Activated CD4-positive, alpha-beta T cell treated with anti-CD3 and anti-CD28 coated beads for 36 hours (primary cell): ENCODE results near the gene TTC21A. TPM values are rescaled to one million over a fixed set of nuclear protein-coding genes. Genes with fewer than 3 reads are reported as not detected.

ENCODE experiments used
- ATAC-seq: fragments of 200-7000 bp; cut with Tn5 transposase; one replicate; pipeline ENCODE4 v1.10.0; 2021; ENCODE audit warnings: mild to moderate bottlenecking, moderate library complexity
- CTCF ChIA-PET: fragments of 350-600 bp; sonication (Branson Sonifier 250); formaldehyde crosslinking; loops from one replicate; lab custom pipeline; 2021; ENCODE audit warnings: antibody characterized with exemption; lab: Charles Lee
- POLR2A ChIA-PET: fragments of 350-600 bp; sonication (Branson Sonifier 250); formaldehyde crosslinking; loops from one replicate; lab custom pipeline; 2021; ENCODE audit warnings: antibody characterized with exemption, inconsistent platforms; lab: Charles Lee
- DNase-seq: peaks from one replicate; pipeline ENCODE4 v3.0.0-alpha.2; 2020
- H3K27ac Mint-ChIP-seq: one replicate; pipeline ENCODE4 v1.8.0; 2021; ENCODE audit warnings: mixed read lengths
- H3K27me3 Mint-ChIP-seq: one replicate; pipeline ENCODE4 v1.8.0; 2021; ENCODE audit warnings: mixed read lengths
- H3K36me3 Mint-ChIP-seq: one replicate; pipeline ENCODE4 v1.8.0; 2021; ENCODE audit warnings: low read depth, mixed read lengths
- H3K4me1 Mint-ChIP-seq: one replicate; pipeline ENCODE4 v1.8.0; 2021; ENCODE audit warnings: mixed read lengths
- H3K4me3 Mint-ChIP-seq: one replicate; pipeline ENCODE4 v1.8.0; 2021; ENCODE audit warnings: mild to moderate bottlenecking, moderate library complexity, mixed read lengths
- H3K9me3 Mint-ChIP-seq: one replicate; pipeline ENCODE4 v1.8.0; 2021; ENCODE audit warnings: low read depth, mixed read lengths
- intact Hi-C, 2 experiments: fragments of 100-400 bp; cut with DNase I in 1 of 2; cut with micrococcal nuclease in 1 of 2; formaldehyde crosslinking; loops; one replicate each; pipeline versions ENCODE4 v1.14.2 to v1.15.1; 2022 to 2024; cut with DNase I, micrococcal nuclease
- total RNA-seq, 2 experiments: library from RNA; stranded (reverse); gene quantifications; one replicate each; pipeline ENCODE4 v1.2.3, GENCODE V29; 2021

Gene TTC21A
- total RNA-seq, 2 experiments from 2014 or later = 1.8 to 2.3 TPM

DNA sequence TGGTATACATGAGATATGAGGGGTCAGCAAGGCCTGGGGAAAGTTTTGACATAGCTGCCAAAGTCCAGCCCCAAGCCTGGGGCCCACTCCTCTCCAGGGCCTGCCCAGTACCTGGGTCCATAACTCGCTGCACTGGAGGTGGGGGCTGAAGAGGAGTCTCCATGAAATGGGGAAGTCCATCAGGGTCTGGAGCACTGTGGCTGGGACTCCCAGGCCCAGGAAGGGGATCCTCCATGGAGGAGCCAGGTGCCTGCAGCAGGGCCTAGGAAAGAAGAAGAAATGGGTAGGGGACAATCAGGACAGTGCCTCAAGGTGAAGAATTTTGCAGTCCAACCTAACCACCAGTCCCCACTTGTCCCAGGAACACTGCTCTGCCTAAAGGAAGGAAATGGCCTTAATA lies 8.2 kb upstream of the TTC21A start:
- Mint-ChIP-seq H3K4me3 (no peak overlapping the region), H3K27me3 (no peaks in the 10 kb centered on the region), H3K9me3 (no peaks in the 10 kb centered on the region), H3K4me1 (peaks cover 2% of the 10 kb centered on the region), H3K36me3 (peaks cover 15% of the 10 kb centered on the region), H3K27ac (no peak overlapping the region)
- ATAC-seq = no peak
- DNase-seq = no peak
- POLR2A ChIA-PET = no interaction called here
- intact Hi-C loops = no loop called here
- CTCF ChIA-PET = no interaction called here

DNA sequence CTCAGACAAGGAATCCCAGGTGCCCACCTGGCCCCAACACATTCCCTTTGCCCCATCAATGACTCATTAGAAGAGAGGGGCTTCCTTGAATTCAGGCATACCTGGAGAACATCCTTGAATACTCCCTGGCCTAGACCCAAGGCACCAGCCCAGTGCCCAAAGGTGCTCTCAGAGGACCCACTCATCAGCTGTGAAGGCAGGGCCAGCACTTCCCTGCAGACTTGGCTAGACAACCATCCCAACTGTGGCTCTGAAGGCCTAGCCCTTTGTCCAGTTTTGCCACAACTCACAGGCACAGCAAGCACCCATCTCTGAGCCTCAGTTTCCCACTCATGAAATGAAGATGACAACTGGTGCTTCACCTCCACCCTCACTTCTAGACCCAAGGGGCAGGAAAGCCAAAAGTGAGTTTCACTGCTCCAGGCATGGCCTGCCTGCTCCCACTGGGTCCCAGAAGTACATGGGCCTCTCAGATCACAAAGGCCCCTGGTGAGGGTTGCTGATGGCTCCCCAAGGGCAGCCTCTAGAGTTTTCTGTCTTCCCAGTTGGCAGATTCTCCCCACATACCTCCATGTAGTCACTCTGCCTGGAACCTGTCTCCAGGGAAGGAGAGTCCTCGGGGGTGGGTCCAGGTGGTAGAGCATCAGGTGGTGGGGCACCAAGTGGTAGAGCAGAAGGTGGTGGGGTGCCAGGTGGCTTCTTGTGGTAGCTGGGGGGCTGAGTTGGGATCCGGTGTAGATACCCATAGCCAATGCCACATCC lies 7.6 kb upstream of the TTC21A start:
- Mint-ChIP-seq H3K4me1 (peaks cover 3% of the 10 kb centered on the region), H3K27me3 (no peaks in the 10 kb centered on the region), H3K27ac (no peak overlapping the region), H3K4me3 (no peak overlapping the region), H3K36me3 (peaks cover 11% of the 10 kb centered on the region), H3K9me3 (no peaks in the 10 kb centered on the region)
- intact Hi-C loops = loop anchor here in 1 of 2 experiments (2.0 to 10.0 kb wide), 2 partner anchors 189 to 285 kb away; partner anchors contain the start of gene SLC25A38
- DNase-seq = no peak
- POLR2A ChIA-PET = no interaction called here
- CTCF ChIA-PET = interaction anchor here (1.1 kb wide), 1 partner anchor 189 kb away, joined by 3 read pairs; no protein-coding TSS in a partner anchor
- ATAC-seq = no peak

DNA sequence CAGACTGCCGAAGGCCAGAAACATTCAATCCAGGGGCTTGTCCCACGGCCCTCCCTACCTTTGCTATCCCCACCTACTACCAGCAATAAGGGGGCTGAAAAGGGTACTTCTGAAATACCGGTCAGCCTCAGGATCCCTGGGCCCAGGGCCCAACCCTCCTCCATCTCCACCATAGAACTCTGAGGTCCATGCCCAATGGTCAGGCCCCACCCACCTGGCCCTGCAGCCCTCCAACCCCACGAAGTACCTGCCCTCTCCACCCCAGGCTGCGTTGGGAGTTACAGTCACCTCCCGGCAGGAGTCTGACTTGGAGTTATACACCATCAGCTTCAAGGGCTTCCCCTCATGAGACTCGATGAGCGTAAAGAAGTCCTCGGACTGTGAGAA lies 7.0 kb upstream of the TTC21A start:
- no peak for DNase-seq
- H3K36me3 Mint-ChIP-seq = peaks cover 6% of the 10 kb centered on the region
- CTCF ChIA-PET = interaction anchor here (1.1 kb wide), 1 partner anchor 188 kb away, joined by 3 read pairs; no protein-coding TSS in a partner anchor
- POLR2A ChIA-PET = no interaction called here
- intact Hi-C loops = loop anchor here in 1 of 2 experiments (2.0 to 10.0 kb wide), 2 partner anchors 188 to 284 kb away; partner anchors contain the start of gene SLC25A38
- no peaks in the 10 kb centered on the region for H3K9me3 Mint-ChIP-seq
- no peak overlapping the region for H3K27ac Mint-ChIP-seq
- peaks cover 9% of the 10 kb centered on the region for H3K4me1 Mint-ChIP-seq
- ATAC-seq = no peak
- H3K27me3 Mint-ChIP-seq = no peaks in the 10 kb centered on the region
- no peak overlapping the region for H3K4me3 Mint-ChIP-seq

DNA sequence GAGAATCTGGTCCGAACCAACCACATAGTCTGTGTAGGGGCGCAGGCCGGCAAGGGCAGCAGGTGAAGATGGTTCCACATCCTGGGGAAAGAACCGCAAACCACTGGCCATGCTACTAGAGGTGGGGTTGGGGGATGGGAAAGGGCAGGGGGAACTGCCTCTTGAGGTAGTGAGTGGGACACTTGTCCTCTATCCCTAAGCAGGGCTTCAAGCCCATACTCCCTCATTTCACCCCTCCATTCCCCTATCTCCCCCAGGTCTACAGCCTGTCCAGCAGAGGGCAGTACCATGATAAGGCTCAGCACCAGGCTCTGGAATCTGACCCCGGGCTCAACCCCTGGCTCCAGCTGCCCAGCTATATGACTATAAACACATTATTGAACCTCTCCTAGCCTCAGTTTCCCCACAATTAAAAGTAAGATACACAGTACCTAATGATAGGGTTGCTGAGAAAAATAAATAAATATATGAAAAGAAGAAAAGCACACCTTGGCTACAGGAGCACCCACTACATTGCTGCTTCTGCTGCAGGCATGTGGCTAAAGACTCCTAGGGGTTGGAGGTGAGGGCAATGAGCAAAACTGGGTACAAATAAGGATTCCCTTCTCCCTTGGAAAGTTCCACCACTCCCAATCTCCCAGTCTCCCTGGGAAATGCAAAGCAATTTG lies 6.3 kb upstream of the TTC21A start:
- intact Hi-C loops = loop anchor here (1.0 to 10.0 kb wide), 4 partner anchors 187 to 284 kb away; partner anchors contain the start of gene SLC25A38 (in 1 of the 2)
- Mint-ChIP-seq H3K27ac (no peak overlapping the region), H3K4me3 (no peak overlapping the region), H3K36me3 (peaks cover 6% of the 10 kb centered on the region), H3K9me3 (no peaks in the 10 kb centered on the region), H3K4me1 (peaks cover 16% of the 10 kb centered on the region), H3K27me3 (no peaks in the 10 kb centered on the region)
- ATAC-seq (peak; percentile 87), DNase-seq (peak; percentile 67)
- POLR2A ChIA-PET = no interaction called here
- CTCF ChIA-PET = interaction anchor here (0.6 to 2.0 kb wide), 3 partner anchors 14 to 277 kb away, joined by 3 to 8 read pairs (median 3); no protein-coding TSS in a partner anchor

DNA sequence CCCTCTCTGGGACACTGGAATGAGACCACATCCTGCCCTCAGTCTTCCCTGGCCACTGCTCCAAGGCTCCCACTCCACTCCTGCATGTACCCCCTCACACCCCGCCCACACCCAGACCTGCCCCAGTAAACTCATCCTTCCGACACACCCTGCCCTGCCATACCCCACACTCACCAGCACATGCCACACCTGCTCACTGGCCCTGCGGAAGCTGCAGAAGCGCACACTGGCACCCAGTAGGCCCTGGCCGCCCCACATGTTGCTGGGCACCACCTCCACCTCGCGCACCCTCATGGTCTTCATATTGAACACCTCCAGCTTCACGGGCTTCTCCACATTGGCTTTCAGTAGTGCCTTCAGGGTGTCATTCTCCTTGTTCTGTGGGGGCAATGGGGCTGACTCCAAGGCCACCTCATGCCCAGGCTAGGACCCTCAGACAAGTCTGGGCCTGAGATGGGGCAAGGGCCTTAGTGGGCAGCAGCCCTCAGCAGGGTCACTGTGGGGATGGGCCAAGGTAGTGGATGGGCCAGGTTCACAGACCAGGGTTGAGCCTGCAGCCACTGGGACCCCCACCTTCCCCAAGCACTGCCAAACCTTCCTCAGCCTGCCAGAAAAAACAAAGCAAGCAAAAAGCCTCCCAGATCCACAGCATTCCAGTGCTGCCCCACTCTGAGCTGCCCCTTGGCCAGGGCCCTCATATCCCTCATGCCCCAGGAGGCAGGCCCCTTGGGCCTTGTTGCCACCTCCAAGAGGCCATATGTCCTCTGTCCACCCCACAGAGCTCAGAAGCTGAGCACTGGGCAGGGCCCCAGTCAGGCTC lies 4.8 kb upstream of the TTC21A start:
- DNase-seq (no peak), ATAC-seq (no peak)
- H3K4me3 Mint-ChIP-seq = no peak overlapping the region
- peaks cover 24% of the 10 kb centered on the region for H3K4me1 Mint-ChIP-seq
- H3K36me3 Mint-ChIP-seq = peaks cover 1% of the 10 kb centered on the region
- intact Hi-C loops = loop anchor here in 1 of 2 experiments (10.0 kb wide), 1 partner anchor 282 kb away; the partner anchor contains the start of gene SLC25A38
- H3K27me3 Mint-ChIP-seq = no peaks in the 10 kb centered on the region
- no peaks in the 10 kb centered on the region for H3K9me3 Mint-ChIP-seq
- ChIA-PET POLR2A (no interaction called here), CTCF (interaction anchor here (0.9 to 2.0 kb wide), 2 partner anchors 13 to 185 kb away, joined by 3 to 8 read pairs; no protein-coding TSS in a partner anchor)
- peak overlapping the region; percentile 14 for H3K27ac Mint-ChIP-seq

DNA sequence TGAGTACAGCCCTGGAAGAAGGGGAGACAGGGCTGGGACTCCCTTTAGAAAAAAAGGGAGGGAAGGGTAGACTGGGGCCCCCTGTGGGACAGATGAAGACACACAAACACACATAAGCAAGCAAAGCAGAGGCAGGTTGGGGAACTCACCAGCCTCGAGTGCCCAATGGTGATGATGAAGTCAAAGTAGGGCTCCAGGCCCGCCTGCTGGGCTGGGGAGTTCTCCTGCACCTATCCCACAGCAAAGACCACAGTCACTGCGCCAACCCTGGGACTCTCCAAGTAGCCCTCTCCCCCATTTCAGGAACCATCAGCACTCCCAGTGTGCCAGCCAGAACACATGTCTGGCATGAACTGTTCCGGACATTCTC lies 4.2 kb upstream of the TTC21A start:
- intact Hi-C loops = loop anchor here in 1 of 2 experiments (10.0 kb wide), 1 partner anchor 281 kb away; the partner anchor contains the start of gene SLC25A38
- H3K36me3 Mint-ChIP-seq = peaks cover 1% of the 10 kb centered on the region
- H3K9me3 Mint-ChIP-seq = no peaks in the 10 kb centered on the region
- peaks cover 30% of the 10 kb centered on the region for H3K4me1 Mint-ChIP-seq
- H3K27me3 Mint-ChIP-seq = no peaks in the 10 kb centered on the region
- DNase-seq (peak; percentile 24), ATAC-seq (no peak)
- H3K27ac Mint-ChIP-seq = no peak overlapping the region
- POLR2A ChIA-PET = no interaction called here
- H3K4me3 Mint-ChIP-seq = no peak overlapping the region
- CTCF ChIA-PET = interaction anchor here (0.9 kb wide), 1 partner anchor 14 kb away, joined by 3 read pairs; no protein-coding TSS in a partner anchor

DNA sequence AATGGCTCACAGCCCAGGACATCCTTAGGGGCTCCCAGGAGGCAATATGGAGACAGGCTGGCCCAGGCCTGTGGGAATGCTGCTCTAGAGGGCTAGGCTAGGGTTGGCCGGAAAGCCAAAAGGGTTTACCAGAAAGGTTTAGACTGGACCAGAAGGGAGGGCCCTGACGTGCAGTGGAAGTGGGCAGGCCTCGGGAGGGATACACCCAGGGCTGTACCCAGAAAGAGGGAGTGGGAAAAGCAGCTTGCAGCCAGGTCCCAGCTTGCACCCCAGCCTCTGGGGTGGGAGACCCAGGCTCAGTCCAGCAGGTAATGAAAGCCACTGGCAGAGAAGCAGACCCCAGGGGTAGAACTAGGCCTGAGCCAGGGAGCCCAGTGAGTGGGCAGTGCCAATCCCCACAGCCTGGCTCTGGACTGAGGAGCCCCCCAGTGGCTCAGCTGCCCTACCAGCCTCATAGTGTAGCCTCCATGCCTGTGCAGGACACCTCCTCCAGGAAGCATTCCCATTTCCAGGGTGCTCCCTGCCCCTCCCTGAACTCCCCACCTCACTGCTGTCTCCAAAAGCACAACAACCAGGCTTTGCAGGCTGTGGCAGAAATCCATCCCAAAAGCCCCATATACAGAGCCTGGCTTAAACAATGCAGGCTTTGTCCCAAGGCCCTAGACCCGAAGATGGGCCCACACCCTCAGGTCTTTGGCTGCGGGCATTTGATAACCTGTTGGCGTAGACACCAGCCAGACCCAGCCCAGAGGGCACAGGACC lies 3.5 kb upstream of the TTC21A start:
- Mint-ChIP-seq H3K4me3 (no peak overlapping the region), H3K27ac (no peak overlapping the region), H3K27me3 (no peaks in the 10 kb centered on the region), H3K36me3 (peaks cover 1% of the 10 kb centered on the region), H3K9me3 (no peaks in the 10 kb centered on the region), H3K4me1 (peaks cover 36% of the 10 kb centered on the region)
- CTCF ChIA-PET = interaction anchor here (0.7 to 5.3 kb wide), 7 partner anchors 12 to 188 kb away, joined by 3 to 29 read pairs (median 4); no protein-coding TSS in a partner anchor
- intact Hi-C loops = loop anchor here in 1 of 2 experiments (10.0 kb wide), 1 partner anchor 281 kb away; the partner anchor contains the start of gene SLC25A38
- DNase-seq (no peak), ATAC-seq (no peak)
- POLR2A ChIA-PET = no interaction called here

DNA sequence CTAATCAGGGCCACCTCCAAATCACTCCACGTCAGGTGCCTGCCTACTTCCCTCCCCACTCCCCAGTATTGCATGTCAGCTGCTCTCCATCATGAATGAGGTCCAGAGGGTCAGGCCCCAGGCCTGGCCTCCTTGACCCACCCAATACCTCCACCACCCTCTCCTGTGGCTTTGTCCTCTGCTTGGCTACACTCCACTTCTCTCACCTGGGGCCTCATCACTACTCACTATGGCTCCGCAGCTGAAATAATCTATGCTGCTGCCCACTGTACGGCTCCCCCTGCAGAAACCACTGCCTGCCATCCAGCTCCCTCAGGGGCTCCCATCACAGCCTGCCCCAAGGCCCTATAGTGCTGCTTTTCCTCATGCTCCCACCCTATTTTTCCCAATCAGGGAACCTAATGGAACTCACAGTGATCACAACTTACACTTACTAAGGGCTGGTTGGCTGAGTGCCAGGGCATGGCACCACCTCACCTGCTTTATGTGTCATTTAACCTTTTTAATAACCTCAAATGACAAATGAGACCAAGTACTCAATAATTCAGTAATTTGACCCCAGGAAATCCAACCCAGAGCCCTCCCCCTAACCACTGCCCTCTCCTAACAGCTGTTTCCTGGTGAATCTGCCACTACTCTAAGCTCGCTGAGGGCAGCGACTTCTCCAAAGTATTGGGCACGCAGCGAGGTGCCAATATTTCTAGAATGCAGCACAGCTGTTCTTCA lies 2.4 kb upstream of the TTC21A start:
- H3K9me3 Mint-ChIP-seq = no peaks in the 10 kb centered on the region
- H3K36me3 Mint-ChIP-seq = peaks cover 1% of the 10 kb centered on the region
- ChIA-PET CTCF (interaction anchor here (0.6 to 5.3 kb wide), 12 partner anchors 11 to 192 kb away, joined by 3 to 29 read pairs (median 4); partner anchors contain the start of gene XIRP1), POLR2A (interaction anchor here (0.6 kb wide), 1 partner anchor 9 kb away, joined by 3 read pairs; no protein-coding TSS in a partner anchor)
- DNase-seq (peak; percentile 43), ATAC-seq (no peak)
- no peak overlapping the region for H3K27ac Mint-ChIP-seq
- H3K4me3 Mint-ChIP-seq = no peak overlapping the region
- peaks cover 36% of the 10 kb centered on the region for H3K4me1 Mint-ChIP-seq
- intact Hi-C loops = loop anchor here in 1 of 2 experiments (10.0 kb wide), 1 partner anchor 280 kb away; the partner anchor contains the start of gene SLC25A38
- no peaks in the 10 kb centered on the region for H3K27me3 Mint-ChIP-seq

DNA sequence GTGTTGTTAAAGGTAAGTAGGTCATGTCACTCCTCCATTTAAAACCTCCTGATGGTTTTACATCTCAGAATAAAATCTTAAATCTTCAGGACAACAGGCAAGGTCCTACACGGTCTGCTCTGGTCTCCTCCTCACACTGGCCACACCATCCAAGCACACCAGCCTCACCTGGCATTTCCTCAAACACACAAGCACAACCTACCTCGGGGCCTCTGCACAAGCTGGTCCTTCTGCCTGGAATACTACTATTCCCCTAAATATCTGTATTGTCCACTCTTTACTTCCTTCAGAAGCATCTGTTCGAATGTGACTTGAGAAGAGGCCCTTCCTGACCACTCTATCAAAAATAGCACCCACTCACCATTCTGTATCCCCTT lies 1.8 kb upstream of the TTC21A start:
- Mint-ChIP-seq H3K4me3 (peak overlapping the region; percentile 83), H3K27ac (peak overlapping the region; percentile 68), H3K27me3 (no peaks in the 10 kb centered on the region), H3K36me3 (peaks cover 1% of the 10 kb centered on the region), H3K4me1 (peaks cover 36% of the 10 kb centered on the region), H3K9me3 (no peaks in the 10 kb centered on the region)
- POLR2A ChIA-PET = interaction anchor here (0.6 kb wide), 1 partner anchor 10 kb away, joined by 3 read pairs; no protein-coding TSS in a partner anchor
- ATAC-seq (no peak), DNase-seq (no peak)
- CTCF ChIA-PET = interaction anchor here (0.6 to 5.3 kb wide), 10 partner anchors 11 to 186 kb away, joined by 3 to 29 read pairs (median 4); partner anchors contain the start of gene XIRP1
- intact Hi-C loops = loop anchor here (2.0 to 10.0 kb wide), 3 partner anchors 55 to 279 kb away; partner anchors contain the start of genes SCN11A (in 1 of the 2) and SLC25A38 (in 1 of the 2)
